ENCODE results near the gene FMN2.

GRCh38 chr1:240134113-240134512 is 42.4 kb downstream of the FMN2 start:
- TF ChIP-seq POLR2A (IDR thresholded peaks at IDR 0.05) (no peak), CTCF (IDR thresholded peaks at IDR 0.05) (no peak)

All from body of pancreas (tissue), 4 donors.